K562 (cell line): Measurements from ENCODE around the gene ANKRD12. TPM values are rescaled to one million over a fixed set of nuclear protein-coding genes. Genes with fewer than 3 reads are reported as not detected.

Source experiments
- BHLHE40 ChIP-seq: IDR thresholded peaks from 2 replicates; pipeline ENCODE4 v1.6.1; 2011; ENCODE audit warnings: low read length, improper control_type of control experiment
- CHAMP1 ChIP-seq: fragments of 450-650 bp; IDR thresholded peaks from 2 replicates; pipeline ENCODE4 v1.6.1; 2016; ENCODE audit warnings: mild to moderate bottlenecking
- CSDE1 ChIP-seq, 2 experiments: fragments of 450-650 bp; IDR thresholded peaks; 2 replicates each; pipeline ENCODE4 v1.6.1; 2016; ENCODE audit warnings: mild to moderate bottlenecking in 1 of 2
- CTCFL ChIP-seq: IDR thresholded peaks from 2 replicates; pipeline ENCODE4 v1.6.1; 2011; ENCODE audit warnings: borderline replicate concordance, low read depth, mild to moderate bottlenecking, moderate library complexity, low read length; ENCODE audit not compliant: insufficient read depth, poor library complexity, severe bottlenecking
- HNRNPL ChIP-seq: fragments of 200-400 bp; formaldehyde crosslinking; IDR thresholded peaks from 2 replicates; pipeline ENCODE4 v1.6.1; 2017; ENCODE audit warnings: low read depth, mild to moderate bottlenecking, low read length
- NFE2L1 ChIP-seq: fragments of 450-650 bp; IDR thresholded peaks from 2 replicates; pipeline ENCODE4 v1.6.1; 2016; ENCODE audit warnings: missing genetic modification characterization, low read depth, mild to moderate bottlenecking, missing compliant biosample characterization, moderate library complexity, borderline replicate concordance
- ZBTB5 ChIP-seq: fragments of 450-650 bp; IDR thresholded peaks from 2 replicates; pipeline ENCODE4 v1.6.1; 2017; ENCODE audit warnings: antibody characterized with exemption
- ZNF239 ChIP-seq: fragments of 250-450 bp; sonication (Bioruptor Pico); IDR thresholded peaks from 2 replicates; pipeline ENCODE4 v1.4.0; 2020; ENCODE audit warnings: mild to moderate bottlenecking
- ZNF354B ChIP-seq: fragments of 250-450 bp; sonication (Bioruptor Pico); IDR thresholded peaks from 2 replicates; pipeline ENCODE4 v1.4.0; 2020
- polyA plus RNA-seq, 8 experiments: library from polyadenylated mRNA; depleted of rRNA in 4 of 8; stranded (reverse) in 5 of 8; unstranded in 3 of 8; fragments of >200 nt; fragmentation: Nextera tagmentation in 2 of 8; fragmentation: Illumina TruSeq in 1 of 8; extraction: Ambion mirVana in 2 of 8; extraction: Trizol in 1 of 8; gene quantifications; 2 replicates each; pipeline versions ENCODE4 v1.2.1 to v1.2.3, GENCODE V29; 2011 to 2014; ENCODE audit warnings: inconsistent platforms in 1 of 8, missing spikeins in 1 of 8
- total RNA-seq, 7 experiments: library from RNA; depleted of rRNA in 6 of 7; stranded (reverse); fragments of >200 nt in 6 of 7; fragmentation: Illumina TruSeq in 2 of 7; extraction: Trizol in 2 of 7; gene quantifications; 2 replicates each; pipeline versions ENCODE4 v1.2.1 to v1.2.3, GENCODE V29; 2011 to 2021; ENCODE audit warnings: low replicate concordance in 1 of 7
- TF ChIP-seq, protein P1 (sequence below): sonication (generic); formaldehyde crosslinking; IDR thresholded peaks from 2 replicates; pipeline ENCODE4 v1.4.0; 2020; ENCODE audit warnings: mild to moderate bottlenecking, missing genetic modification reagents

Gene ANKRD12
- total and polyA plus RNA-seq, 9 of the 15 experiments (the other 6 are each of a cell fraction or from before 2014, with no cell fraction given): 6.6 to 28.2 (median 16.0) TPM

DNA sequence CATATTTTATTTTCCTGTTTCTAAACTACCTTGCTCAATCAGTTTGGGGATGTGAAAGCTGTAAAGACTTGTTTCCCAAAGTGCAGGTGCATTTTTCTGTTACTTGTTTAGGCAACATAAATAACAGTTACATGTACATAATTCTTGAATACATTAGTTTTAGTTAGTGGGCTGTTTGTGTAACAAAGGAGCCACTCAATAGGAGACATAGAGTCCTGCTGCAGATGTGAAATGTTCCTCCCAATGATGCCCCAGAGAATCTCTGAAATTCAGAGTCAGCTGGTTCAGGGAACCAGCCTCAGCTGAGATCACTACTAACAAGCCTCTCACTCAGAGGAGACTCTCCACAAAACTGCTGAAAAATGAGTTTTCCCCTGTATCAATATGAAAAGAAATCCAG lies 106.4 kb downstream of the ANKRD12 start (continued):
- TF ChIP-seq CTCFL (no peak), CSDE1 (IDR thresholded peaks at IDR 0.05) (no peak), BHLHE40 (no peak), ZNF239 (CRISPR knock-in tag) (no peak), HNRNPL (no peak), ZNF354B (CRISPR knock-in tag) (no peak), NFE2L1 (tag) (no peak), ZBTB5 (no peak), CHAMP1 (no peak)
- TF ChIP-seq, protein P1, sequence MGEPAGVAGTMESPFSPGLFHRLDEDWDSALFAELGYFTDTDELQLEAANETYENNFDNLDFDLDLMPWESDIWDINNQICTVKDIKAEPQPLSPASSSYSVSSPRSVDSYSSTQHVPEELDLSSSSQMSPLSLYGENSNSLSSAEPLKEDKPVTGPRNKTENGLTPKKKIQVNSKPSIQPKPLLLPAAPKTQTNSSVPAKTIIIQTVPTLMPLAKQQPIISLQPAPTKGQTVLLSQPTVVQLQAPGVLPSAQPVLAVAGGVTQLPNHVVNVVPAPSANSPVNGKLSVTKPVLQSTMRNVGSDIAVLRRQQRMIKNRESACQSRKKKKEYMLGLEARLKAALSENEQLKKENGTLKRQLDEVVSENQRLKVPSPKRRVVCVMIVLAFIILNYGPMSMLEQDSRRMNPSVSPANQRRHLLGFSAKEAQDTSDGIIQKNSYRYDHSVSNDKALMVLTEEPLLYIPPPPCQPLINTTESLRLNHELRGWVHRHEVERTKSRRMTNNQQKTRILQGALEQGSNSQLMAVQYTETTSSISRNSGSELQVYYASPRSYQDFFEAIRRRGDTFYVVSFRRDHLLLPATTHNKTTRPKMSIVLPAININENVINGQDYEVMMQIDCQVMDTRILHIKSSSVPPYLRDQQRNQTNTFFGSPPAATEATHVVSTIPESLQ (CRISPR knock-in tag): no peak
- TF ChIP-seq, all 486 proteins: peak for 0
